Endodermal cell (in vitro differentiated cells): ENCODE measurements around the gene ADRM1. TPM values are rescaled to one million over a fixed set of nuclear protein-coding genes. Genes with fewer than 3 reads are reported as not detected.

Source experiments
- DNase-seq: peaks from one replicate; pipeline ENCODE4 v3.0.0-alpha.2; 2017
- H3K27ac ChIP-seq: 2 replicates; pipeline ENCODE4 v1.5.1; 2013; ENCODE audit warnings: mild to moderate bottlenecking, low read depth, low read length, moderate library complexity
- H3K27me3 ChIP-seq: 2 replicates; pipeline ENCODE4 v1.6.1; 2013; ENCODE audit warnings: mild to moderate bottlenecking, low read length, moderate library complexity; ENCODE audit not compliant: insufficient read depth, control insufficient read depth, poor library complexity, severe bottlenecking
- H3K36me3 ChIP-seq: 2 replicates; pipeline ENCODE4 v1.7.0; 2013; ENCODE audit warnings: mild to moderate bottlenecking, low read length, moderate library complexity; ENCODE audit not compliant: control insufficient read depth, insufficient read depth
- H3K4me1 ChIP-seq: one replicate; pipeline ENCODE4 v1.7.0; 2013; ENCODE audit warnings: low read length; ENCODE audit not compliant: control insufficient read depth, insufficient read depth
- H3K4me3 ChIP-seq: 2 replicates; pipeline ENCODE4 v1.5.1; 2013; ENCODE audit warnings: mild to moderate bottlenecking, low read length, moderate library complexity
- H3K9ac ChIP-seq: 2 replicates; pipeline ENCODE4 v1.6.1; 2013; ENCODE audit warnings: mild to moderate bottlenecking, low read length, moderate library complexity; ENCODE audit not compliant: poor library complexity, severe bottlenecking; ENCODE audit errors: extremely low read depth
- H3K9me3 ChIP-seq: 2 replicates; pipeline ENCODE4 v1.6.1; 2013; ENCODE audit warnings: mild to moderate bottlenecking, low read length, moderate library complexity; ENCODE audit not compliant: control insufficient read depth
- H3K27ac Mint-ChIP-seq: 2 replicates; pipeline ENCODE4 v1.8.0; 2020; ENCODE audit warnings: mixed read lengths
- H3K27me3 Mint-ChIP-seq: 2 replicates; pipeline ENCODE4 v1.8.0; 2021; ENCODE audit warnings: mild to moderate bottlenecking, mixed read lengths; ENCODE audit not compliant: insufficient read depth
- H3K36me3 Mint-ChIP-seq: 2 replicates; pipeline ENCODE4 v1.8.0; 2020; ENCODE audit warnings: low read depth, mixed read lengths
- H3K4me1 Mint-ChIP-seq: 2 replicates; pipeline ENCODE4 v1.8.0; 2020; ENCODE audit warnings: mixed read lengths
- H3K4me3 Mint-ChIP-seq: 2 replicates; pipeline ENCODE4 v1.8.0; 2020; ENCODE audit warnings: mild to moderate bottlenecking, moderate library complexity, mixed read lengths
- H3K9me3 Mint-ChIP-seq: 2 replicates; pipeline ENCODE4 v1.8.0; 2020; ENCODE audit warnings: mild to moderate bottlenecking, mixed read lengths
- CTCF ChIP-seq: fragments of 200-600 bp; sonication (generic); conservative IDR thresholded peaks from 2 replicates; pipeline ENCODE4 v1.5.0; 2021; ENCODE audit warnings: antibody characterized with exemption, mild to moderate bottlenecking
- WGBS, 2 experiments: methylation state at CpG; one replicate each; pipeline versions ENCODE4 v1.1.5 to v1.1.7; 2013; ENCODE audit warnings: missing lambda C conversion rate in 2 of 2, mixed read lengths in 1 of 2; ENCODE audit not compliant: insufficient coverage in 1 of 2, insufficient read length in 1 of 2; 5-methylcytosine and 5-hydroxymethylcytosine counted together
- total RNA-seq, 2 donors: library from RNA; stranded (reverse); fragmentation: NEBNext Ultra II Directional in 1 of 2; extraction: Animal tissue kit (Norgen Biotek cat#: 25700) in 1 of 2; gene quantifications; 2 replicates in 1 of 2; 3 replicates in 1 of 2; pipeline ENCODE4 v1.2.1, GENCODE V29; 2021

ADRM1 gene
- total RNA-seq, 2 donors from 2014 or later, result 105 to 106 TPM

- H3K36me3 Mint-ChIP-seq, result peaks cover 70% of the 10 kb centered on the region
- peaks cover 24% of the 10 kb centered on the region for H3K9me3 ChIP-seq
- H3K9ac ChIP-seq, result no peak overlapping the region
- no peaks in the 10 kb centered on the region for H3K27me3 Mint-ChIP-seq
- no peak for DNase-seq
- H3K27ac ChIP-seq, result no peak overlapping the region
- H3K4me3 ChIP-seq, result no peak overlapping the region
- H3K4me3 Mint-ChIP-seq, result no peak overlapping the region
- no peaks in the 10 kb centered on the region for H3K4me1 Mint-ChIP-seq
- peaks cover 62% of the 10 kb centered on the region for H3K36me3 ChIP-seq
- no peaks in the 10 kb centered on the region for H3K27me3 ChIP-seq
- no peaks in the 10 kb centered on the region for H3K4me1 ChIP-seq
- 100% methylated on average over 1 of the region's 1 CpG; no CpG with 5 or more reads in 1 of the 2 experiments for WGBS, 2 experiments
- TF ChIP-seq CTCF, result no peak
- H3K9me3 Mint-ChIP-seq, result peaks cover 22% of the 10 kb centered on the region
- no peak overlapping the region for H3K27ac Mint-ChIP-seq
Measured at GRCh38 chr20:62265365-62265764, 37.4 kb upstream of the ADRM1 start.

GRCh38 chr20:62266340-62266739 lies 36.5 kb upstream of the ADRM1 start:
- H3K36me3 ChIP-seq, result peaks cover 56% of the 10 kb centered on the region
- DNase-seq, result no peak
- Mint-ChIP-seq H3K4me3 (no peak overlapping the region), H3K27ac (no peak overlapping the region), H3K36me3 (peaks cover 66% of the 10 kb centered on the region), H3K4me1 (no peaks in the 10 kb centered on the region), H3K9me3 (peaks cover 22% of the 10 kb centered on the region), H3K27me3 (no peaks in the 10 kb centered on the region)
- no peak overlapping the region for H3K27ac ChIP-seq
- peaks cover 24% of the 10 kb centered on the region for H3K9me3 ChIP-seq
- no peak overlapping the region for H3K4me3 ChIP-seq
- H3K4me1 ChIP-seq, result no peaks in the 10 kb centered on the region
- H3K27me3 ChIP-seq, result no peaks in the 10 kb centered on the region
- no peak for TF ChIP-seq CTCF
- WGBS, 2 experiments, result 92 to 95% methylated on average over 6 to 9 of the region's 10 CpGs
- no peak overlapping the region for H3K9ac ChIP-seq

- Histone ChIP-seq H3K9ac (no peak overlapping the region), H3K27me3 (no peaks in the 10 kb centered on the region), H3K36me3 (peaks cover 56% of the 10 kb centered on the region), H3K9me3 (peaks cover 24% of the 10 kb centered on the region), H3K4me3 (no peak overlapping the region), H3K27ac (no peak overlapping the region), H3K4me1 (no peaks in the 10 kb centered on the region)
- H3K4me1 Mint-ChIP-seq, result no peaks in the 10 kb centered on the region
- no peaks in the 10 kb centered on the region for H3K27me3 Mint-ChIP-seq
- no peak overlapping the region for H3K27ac Mint-ChIP-seq
- H3K4me3 Mint-ChIP-seq, result no peak overlapping the region
- WGBS, 2 experiments, result 88 to 94% methylated on average over 11 to 13 of the region's 13 CpGs
- peaks cover 64% of the 10 kb centered on the region for H3K36me3 Mint-ChIP-seq
- TF ChIP-seq CTCF, result no peak
- no peak for DNase-seq
- H3K9me3 Mint-ChIP-seq, result peaks cover 22% of the 10 kb centered on the region
Measured at GRCh38 chr20:62266851-62267250, 35.9 kb upstream of the ADRM1 start.
